H4 (cell line): ENCODE data around the gene CS. TPM values are rescaled to one million over a fixed set of nuclear protein-coding genes. Genes with fewer than 3 reads are reported as not detected.
"Not testable (repeated sequence)": the region's sequence is repeated elsewhere in the genome, so short reads cannot be mapped to it uniquely, and the experiment has no call there.

Experiments
- DNase-seq: peaks from one replicate; pipeline ENCODE4 v3.0.0-alpha.2; 2015; ENCODE audit warnings: low spot score
- total RNA-seq: library from RNA; depleted of rRNA; stranded (reverse); fragments of >200 nt; shearing (Covaris generic); gene quantifications from 2 replicates; pipeline ENCODE4 v1.2.3, GENCODE V29; 2014; rRNA removed

Gene CS
- total RNA-seq: 122 and 155 TPM in 2 replicates

DNA sequence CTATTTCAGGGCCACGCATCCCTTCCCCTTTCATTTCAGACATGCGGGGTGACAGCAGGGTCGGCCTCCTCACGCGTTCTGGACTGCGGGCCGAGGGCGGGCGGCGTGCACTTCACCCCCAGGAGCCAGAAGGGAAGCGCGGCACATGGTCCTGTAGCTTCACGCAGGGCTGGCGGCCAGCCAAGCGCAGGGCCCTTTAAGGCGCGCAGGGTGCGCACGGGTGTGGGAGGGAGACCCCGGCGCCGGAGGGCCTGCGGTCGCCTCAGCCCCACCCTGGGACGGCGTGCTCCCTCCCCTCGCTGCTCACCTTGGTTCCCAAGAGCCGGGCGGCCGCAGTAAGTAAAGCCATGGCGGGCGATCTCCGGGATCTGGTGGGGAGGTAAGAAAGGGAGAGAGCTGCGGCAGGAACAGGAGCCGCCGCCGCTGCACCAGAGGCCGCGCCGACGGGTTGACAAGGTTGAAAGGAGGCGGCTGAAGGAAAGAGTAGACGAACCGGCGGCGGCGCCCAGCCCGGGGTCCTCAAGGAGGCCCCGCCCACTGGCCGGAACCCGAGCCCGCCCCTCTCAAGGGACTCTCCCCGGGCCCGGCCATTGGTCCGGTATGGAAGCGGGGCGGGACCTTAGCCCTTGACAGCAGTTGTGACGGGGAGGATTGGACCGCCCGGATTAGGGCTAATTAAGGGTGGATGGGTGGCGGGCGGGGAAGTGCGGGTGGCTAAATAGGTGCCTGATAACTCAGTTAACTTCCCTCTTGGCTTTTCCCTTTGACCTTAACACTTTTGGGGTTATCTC, at the start of gene CS:
Gene CS (minus strand): TSS at position 478 of the 791 bp plus-strand sequence. CDS start 129 bp downstream, at position 349.
- peak; percentile 96 for DNase-seq

DNA sequence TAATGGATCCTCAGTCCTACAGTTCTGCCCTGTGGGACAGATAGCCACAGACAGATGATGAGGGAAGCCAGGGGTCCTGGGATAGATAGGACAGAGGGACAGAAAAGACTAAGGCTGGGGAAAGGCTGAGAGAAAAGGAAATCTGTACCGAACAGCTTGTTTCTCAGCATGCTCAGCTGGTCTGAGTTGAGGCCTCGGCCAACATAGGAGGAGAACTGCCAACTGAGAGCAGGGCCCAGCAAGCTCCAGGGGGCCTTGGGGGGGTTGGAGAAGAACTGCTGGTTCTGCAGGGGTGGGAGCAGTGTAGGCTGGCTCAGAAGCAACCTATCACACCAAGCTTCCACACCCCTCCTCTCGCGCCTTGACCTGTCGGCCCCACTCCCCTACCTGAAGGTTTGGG, 48.6 kb upstream of the CS start:
- DNase-seq: no peak

DNA sequence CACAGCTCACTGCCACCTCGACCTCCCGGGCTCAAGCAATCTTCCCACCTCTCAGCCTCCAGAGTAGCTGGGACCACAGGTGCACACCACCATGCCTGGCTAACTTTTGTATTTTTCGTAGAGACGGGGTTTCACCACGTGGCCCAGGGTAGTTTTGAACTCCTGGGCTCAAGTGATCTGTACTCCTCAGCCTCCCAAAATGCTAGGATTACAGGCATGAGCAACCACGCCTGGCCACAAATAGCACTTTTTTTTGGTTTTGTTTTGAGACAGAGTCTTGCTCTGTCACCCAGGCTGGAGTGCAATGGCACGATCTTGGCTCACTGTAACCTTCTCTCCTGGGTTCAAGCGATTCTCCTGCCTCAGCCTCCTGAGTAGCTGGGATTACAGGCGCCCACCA, 47.1 kb upstream of the CS start:
- not testable (repeated sequence) for DNase-seq

DNA sequence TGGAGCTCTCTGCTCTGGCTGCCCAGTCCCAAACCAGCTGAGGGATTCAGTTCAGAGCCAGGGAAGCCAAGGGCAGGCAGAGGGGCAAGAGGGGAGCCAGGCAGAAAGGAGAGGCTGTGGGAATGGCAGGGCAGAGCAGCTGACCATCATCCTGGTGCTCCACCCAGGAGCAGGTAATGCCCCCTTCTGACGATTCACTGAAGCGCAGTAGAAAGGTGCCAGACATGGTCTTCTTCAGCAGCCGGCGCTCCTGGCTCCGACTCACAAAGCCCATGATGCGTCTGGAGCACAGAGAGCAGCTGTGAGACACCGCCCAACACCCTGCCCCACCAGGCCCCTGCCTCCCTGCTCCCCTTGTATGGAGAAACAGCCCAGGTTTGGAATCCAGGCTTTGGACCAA, 46.5 kb upstream of the CS start:
- DNase-seq: no peak

DNA sequence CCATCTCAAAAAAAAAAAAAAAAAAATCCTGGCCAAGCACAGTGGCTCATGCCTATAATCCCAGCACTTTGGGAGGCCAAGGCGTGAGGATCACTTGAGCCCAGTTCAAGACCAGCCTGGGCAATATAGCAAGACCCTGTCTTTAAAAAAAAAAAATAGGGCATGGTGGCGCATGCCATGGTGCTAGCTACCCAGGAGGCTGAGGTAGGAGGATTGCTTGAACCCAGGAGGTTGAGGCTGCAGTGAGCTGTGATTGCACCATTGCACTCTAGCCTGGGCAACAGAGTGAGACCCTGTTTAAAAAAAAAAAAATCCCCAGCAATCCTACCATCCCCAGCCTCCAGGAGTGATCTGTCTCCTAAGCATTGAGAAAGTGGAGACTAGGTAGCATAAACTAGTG, 42.2 kb upstream of the CS start:
- not testable (repeated sequence) for DNase-seq

DNA sequence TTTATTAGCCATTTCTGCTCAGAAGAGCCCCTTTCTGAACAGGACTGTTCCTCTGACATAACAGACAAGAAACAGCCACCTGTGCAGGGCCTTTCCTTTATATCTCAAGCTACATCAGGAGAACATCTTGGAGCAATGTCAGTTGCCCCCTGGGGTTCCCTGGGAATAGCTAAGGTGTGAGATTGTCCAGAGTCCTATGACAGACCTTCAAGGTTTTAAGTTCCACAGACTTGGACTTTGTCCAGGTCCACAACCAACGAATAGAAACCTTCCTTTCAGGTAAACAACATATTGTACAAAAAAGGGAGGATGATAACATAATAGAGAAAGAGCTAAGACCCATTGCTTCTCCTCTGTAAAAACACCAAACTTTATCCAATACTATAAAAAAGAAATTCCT, 41.5 kb upstream of the CS start:
- DNase-seq: no peak

DNA sequence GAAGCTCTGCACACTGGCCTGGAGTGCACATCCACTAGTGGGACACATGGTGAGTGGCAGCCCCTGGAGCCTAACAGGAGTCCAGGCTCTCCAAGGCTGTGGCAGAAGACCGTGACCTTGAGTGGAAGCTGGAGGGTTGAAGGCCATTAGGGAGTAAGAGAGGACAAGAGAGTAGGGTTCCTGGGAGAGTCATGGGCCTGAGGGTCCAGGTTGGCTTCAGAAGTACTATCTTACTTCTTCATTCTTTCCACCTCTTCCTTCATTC, 39.0 kb upstream of the CS start:
- DNase-seq: no peak

DNA sequence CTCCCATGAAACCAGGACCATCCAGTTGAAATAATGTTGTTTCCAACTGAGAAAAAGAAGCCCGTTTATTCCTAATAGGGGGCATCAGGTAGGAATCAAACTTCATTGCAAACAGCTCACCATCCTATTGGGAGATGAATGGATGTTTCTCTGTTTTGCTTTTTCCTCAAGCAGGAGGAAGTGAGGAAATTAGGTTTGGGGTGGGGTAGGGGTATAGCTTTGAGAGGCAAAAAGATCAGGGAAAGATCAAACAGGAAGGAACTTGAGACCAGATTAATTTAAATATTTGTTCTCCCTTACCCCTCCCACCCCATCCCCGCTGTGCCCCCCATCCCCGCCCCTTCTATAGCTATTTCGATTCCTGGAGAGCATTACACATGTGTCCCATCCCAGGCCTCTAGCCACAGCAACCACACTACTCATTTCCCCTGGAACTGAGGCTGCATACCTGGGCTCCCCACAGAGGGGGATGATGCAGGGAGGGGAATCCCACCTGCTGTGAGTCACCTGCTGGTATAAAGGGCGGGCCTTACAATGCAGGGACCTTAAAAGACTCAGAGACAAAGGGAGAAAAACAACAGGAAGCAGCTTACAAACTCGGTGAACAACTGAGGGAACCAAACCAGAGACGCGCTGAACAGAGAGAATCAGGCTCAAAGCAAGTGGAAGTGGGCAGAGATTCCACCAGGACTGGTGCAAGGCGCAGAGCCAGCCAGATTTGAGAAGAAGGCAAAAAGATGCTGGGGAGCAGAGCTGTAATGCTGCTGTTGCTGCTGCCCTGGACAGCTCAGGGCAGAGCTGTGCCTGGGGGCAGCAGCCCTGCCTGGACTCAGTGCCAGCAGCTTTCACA, 38.4 kb upstream of the CS start, which contains the start of gene IL23A:
Gene IL23A (plus strand): TSS at position 577 of the 850 bp plus-strand sequence. CDS start 161 bp downstream, at position 738.
- no peak for DNase-seq

DNA sequence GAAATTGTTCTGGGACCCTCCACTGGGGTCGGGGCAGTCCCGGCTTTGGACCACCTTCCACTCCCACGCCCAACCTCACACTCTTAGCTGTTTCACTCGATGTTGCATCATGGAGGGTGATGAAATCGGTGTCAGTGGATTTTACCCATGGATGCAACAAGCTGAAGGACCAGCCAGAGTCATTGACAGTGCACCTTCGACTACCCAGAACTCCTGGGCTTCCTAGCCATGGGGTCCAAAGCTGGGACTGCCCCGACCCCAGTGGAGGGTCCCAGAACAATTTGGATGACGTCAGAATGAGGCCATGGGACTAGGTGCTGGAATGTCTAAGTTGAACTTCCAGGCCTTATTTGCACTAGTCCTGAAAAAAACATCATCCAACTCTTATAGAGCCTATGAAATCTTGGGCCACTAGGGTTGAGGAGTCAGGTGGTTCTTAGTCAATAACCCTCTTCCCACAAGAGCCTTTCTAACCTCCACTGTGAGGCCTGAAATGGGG, 37.7 kb upstream of the CS start:
- DNase-seq: no peak

DNA sequence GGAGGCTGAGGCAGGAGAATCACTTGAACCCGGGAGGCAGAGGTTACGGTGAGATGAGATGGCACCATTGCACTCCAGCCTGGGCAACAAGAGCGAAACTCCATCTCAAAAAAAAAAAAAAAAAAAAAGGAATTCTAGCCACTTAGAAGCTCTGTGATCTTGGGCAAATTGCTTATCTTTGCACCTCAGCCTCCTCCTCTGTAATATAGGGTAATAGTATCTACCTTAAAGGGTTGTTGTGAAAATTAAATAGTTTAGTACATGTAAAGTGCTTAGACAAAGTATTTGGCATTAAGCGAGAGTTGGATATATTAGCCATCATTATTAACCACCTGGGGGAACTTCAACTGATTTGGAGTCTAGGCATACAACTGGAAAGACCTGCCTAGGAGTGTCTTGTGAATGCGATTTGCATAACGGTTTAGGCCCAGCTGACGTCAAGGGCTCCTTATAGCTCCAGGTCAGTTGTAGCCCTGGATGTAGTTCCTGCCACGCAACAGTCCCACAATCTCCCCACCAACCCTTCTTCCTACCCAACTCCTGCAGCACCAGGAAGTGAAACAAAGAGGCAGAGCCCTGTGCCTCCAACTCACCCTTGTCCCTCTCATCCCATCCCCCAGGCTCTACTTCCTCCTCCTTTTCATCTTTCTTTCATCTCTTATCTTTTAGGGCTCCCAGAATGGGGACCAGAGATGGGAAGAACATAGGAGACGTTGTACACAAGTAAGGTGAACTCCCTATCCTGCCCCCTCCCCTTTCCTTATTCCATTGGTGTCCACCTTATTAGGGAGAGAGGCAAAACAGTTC, 36.4 kb upstream of the CS start:
- DNase-seq: no peak

DNA sequence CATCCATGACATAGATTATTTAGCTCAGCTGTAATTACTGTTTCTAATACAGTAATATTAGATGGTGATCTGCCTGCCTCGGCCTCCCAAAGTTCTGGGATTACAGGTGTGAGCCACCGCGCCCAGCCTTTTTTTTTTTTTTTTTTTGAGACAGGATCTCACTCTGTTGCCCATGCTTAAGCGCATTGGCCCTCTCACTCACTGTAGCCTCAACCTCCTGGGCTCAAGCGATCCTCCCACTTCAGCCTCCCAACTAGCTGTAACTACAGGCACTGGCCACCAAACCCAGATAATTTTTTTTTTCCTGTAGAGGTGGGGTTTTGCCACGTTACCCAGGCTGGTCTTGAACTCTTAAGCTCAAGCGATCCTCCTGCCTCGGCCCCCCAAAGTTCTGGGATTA, 35.4 kb upstream of the CS start:
- DNase-seq: not testable (repeated sequence)

DNA sequence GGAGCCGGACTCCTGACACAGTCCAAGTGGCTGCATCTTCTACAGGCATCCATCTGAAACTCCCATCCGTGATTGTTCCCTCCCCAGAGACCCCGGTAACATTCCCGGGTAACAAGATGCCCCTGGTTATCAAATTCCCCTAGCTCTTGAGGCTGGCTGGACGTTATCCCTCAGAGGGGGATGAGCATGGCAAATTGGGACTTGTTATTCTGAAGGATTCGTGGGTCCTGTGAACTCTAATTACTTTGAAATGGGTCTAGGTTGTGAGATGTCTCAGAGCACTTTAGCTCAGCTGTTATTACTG, 34.3 kb upstream of the CS start:
- DNase-seq: no peak

DNA sequence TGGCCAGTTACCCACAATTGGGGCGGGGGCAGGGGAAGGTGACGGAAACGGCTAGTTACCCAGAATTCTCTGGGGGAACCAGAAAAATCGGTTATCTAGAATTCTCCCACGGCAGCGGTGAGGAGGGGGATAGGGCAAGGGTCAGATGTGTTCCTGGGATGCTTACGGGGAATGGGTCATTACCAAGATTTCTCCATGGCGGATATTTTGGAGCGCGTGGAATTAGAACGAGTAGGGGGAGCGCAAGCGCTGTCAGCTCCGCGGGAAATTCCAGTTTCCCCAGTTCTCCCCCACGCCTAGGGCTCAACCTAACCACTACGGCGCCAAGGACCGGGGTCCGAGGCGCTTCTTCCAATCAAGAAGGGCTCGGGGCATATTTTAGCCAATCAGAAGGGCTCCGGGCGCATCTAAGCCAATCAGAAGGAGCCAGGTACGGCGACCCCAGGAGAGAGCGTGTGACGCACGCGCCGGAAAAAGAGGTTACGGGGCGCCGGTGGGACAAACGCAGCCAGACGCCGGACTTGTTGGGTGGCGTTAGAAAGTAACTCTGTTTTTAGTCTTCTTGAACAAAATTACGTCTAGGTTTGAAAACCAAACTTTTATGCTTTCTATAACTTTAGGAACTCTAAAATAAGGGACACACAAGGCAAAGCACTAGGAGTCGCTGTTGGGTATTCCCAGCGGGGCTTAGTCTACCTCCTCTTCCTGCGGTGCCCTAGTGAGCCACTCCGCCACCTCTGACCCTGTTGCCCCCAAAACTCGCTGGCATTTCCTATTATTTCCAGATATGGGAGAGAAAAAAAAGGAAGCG, 33.8 kb upstream of the CS start, which contains the start of gene PAN2:
Gene PAN2 (minus strand): TSS at position 322 of the 811 bp plus-strand sequence. CDS start 906 bp downstream, outside the sequence.
- peak; percentile 94 for DNase-seq

DNA sequence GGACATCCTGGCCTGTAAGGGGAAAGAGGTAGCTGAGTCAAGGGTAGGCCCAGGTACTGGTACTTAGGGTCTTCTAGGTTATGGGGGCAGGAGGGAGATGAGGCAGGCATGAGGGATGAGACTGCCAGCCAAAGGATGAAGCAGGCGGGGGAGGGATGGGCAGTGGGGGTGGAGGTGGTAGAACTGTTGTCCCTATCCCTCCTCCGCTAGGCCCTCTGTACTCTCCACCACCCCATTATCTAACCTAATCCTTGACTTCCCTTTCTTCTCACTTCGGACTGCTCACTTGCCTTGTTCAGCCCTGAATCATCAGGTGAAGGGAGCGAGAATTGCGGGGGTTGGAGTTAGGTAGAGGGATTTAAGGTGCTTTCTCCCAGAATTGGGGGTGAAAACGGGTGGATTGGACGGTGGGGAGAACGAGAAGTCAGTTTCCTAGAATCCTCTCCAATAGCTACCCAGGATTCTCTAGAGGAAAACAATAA, 33.1 kb upstream of the CS start:
- no peak for DNase-seq

DNA sequence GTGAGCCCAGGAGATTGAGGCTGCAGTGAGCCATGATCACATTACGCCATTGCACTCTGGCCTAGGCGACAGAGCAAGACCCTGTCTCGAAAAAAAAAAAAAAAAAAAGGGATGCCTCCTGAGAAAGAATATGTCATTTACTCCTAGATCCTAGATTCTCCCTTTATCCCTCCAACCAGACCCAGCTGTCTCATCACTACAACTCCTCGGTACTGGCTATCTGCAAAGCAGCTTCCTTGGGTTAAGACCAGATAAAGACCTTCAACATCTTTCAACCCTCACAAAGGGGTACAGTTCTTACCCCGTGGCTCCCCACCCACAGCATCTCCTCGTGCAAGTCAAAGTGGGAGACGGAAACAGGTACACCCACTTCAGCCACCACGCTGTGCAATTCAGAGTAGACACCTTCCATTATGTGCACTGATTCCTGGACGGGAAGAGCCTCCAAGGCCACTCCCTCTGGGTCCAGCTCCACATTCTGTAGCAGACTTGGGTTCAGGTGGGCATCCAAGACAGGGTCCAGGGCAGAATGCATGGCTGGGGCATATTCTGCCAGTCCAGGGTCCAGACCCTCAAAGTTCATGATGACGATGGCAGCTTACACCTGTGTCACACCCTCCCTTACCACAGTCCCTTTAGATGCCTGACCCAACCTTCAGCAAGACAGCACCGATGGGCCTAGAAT, 32.5 kb upstream of the CS start:
- no peak for DNase-seq

DNA sequence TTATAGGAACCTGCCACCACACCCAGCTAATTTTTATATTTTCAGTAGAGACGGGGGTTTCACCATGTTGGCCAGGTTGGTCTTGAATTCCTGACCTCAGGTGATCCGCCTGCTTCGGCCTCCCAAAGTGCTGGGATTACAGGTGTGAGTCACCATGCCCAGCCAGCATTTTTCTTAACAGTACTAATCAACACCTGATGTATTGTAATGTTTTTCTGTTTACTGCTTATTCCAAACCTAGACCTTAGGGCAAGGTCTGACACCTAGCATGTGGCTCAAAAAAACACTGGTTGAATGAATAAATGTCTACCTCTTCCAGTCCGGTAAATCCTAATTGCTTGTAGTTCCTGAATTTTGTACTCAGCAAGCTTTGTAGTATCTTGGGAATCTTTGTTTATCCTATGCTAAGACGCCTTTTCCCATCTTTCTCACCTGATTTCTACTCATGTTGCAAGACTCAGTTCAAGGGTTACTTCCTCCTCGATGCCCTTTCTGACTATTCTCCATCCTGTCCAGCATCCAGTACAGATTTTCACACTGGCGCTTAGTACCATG, 30.9 kb upstream of the CS start:
- DNase-seq: no peak

DNA sequence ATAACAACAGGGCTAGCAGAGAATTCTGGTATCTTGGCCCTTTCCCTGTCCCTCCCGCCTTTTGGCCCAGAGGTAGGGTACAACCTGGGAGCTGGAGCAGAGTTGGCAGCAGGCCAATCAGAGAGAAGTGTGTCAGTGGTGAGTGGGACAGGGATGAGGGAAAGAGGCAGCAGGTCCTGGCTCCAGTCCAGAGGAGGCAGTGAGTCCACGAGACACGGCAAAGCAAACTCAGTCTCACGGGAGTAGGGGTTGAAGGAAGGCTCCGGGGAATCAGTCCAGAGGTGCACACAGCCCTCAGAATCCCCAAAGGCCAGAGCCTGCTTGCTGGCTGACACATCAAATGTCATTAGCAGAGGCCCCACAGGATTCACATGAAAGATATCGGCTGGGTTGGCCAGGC, 26.4 kb upstream of the CS start:
- no peak for DNase-seq

DNA sequence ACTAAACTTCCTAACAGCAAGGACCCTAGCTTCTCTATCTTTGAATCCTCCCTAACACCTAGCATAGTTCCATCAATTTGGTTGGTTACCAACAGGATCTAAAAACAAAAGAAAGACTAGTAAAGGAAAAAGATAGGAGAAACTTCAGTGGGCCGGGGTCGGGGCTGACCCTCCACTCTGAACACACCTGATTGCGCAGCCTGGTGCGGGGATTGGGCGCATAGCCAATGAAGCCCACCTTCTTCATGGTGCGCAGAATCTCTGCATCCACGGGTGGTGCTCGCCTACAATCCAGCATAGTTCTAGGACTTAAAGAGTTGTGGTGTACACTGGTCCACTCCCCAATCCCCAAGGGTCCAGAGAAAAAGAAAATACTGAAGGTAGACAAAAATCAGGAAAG, 26.0 kb upstream of the CS start:
- no peak for DNase-seq

DNA sequence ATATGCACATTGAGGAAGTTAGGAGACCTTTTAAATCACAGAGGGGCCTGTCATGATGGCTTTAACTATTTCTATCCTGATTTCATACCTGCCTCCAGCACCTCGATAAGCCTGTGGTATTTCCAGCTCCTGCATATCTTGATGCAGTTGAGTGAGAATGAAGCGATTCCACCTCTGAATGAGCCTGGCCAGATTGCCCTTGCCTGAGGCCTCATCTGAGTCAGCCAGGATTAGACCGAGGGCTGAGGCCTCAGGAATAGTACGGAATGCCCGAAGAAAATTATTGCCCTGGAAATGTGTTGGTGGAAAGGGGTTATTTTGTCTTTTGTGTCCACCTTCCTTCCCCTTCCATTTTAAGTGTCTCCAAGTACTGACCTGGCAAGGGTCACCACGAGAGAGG, 24.1 kb upstream of the CS start:
- no peak for DNase-seq

DNA sequence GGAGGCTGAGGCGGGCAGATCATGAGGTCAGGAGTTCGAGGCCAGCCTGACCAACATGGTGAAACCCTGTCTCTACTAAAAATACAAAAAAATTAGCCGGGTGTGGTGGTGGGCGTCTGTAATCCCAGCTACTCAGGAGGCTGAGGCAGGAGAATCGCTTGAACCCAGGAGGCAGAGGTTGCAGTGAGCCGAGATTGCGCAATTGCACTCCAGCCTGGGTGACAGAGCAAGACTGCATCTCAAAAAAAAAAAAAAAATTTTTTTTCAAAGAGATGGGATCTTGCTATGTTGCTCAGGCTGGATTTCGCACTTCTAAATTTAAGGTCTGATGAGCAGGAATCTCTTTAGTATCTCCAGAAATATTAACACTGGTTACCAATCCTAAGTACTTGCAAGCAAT, 21.5 kb upstream of the CS start:
- DNase-seq: not testable (repeated sequence)
